Measurements from ENCODE around the gene CHD1.

CHD1 gene

DNA sequence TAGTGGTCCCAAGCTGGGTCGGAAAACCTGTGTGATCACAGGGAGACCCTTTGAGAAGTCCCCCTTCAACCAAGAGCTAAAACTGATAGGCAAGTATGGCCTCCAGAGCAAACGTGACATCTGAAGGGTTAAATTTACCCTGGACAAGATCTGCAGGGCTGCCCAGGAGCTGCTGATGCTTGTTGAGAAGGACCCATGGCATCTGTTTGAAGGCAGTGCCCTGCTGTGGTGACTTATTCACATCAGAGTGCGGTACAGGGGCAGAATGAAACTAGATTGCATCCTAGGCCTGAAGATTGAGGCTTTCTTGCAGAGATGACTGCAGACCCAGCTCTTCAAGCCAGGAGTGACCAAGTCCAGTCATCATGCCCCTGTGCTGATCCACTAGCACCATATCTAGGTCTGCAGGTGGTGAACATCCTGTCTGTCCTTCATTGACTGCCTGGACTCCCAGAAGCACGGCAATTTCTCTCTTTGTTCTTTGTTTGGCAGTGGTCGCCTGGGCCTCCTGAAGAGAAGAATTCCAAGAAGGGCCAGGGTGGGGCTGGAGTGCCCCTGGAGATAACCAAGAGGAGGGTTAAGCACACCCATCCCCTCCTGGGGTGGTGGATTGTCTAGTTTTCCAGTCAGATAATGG lies 25.7 kb upstream of the CHD1 start:
- no peak overlapping the region for H3K4me3 ChIP-seq (ENCODE audit: low read depth, low read length)
- DNase-seq (ENCODE audit: low read depth): no peak
- TF ChIP-seq, protein P1, sequence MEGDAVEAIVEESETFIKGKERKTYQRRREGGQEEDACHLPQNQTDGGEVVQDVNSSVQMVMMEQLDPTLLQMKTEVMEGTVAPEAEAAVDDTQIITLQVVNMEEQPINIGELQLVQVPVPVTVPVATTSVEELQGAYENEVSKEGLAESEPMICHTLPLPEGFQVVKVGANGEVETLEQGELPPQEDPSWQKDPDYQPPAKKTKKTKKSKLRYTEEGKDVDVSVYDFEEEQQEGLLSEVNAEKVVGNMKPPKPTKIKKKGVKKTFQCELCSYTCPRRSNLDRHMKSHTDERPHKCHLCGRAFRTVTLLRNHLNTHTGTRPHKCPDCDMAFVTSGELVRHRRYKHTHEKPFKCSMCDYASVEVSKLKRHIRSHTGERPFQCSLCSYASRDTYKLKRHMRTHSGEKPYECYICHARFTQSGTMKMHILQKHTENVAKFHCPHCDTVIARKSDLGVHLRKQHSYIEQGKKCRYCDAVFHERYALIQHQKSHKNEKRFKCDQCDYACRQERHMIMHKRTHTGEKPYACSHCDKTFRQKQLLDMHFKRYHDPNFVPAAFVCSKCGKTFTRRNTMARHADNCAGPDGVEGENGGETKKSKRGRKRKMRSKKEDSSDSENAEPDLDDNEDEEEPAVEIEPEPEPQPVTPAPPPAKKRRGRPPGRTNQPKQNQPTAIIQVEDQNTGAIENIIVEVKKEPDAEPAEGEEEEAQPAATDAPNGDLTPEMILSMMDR (IDR thresholded peaks at IDR 0.05; ENCODE audit: insufficient read depth, low read depth, low read length, missing control alignments): no peak

DNA sequence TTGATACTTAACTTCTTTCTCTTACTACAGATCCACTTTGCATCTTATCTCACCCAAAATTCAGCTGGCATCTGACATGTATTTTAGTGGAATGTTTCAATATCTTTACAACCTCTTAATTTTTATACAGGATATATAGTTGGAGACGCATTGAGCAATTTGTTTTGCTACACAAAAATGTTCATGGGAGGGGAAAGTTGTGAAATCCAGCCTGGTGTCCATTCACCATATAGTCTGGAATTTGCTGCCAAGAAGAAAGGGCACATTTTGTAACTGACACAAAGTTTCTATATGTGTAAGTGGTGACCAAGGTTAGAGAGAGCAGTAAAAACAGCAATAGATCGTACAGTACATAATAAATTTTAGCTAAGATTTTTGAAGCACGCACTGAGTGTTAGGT lies 14.0 kb upstream of the CHD1 start:
- TF ChIP-seq, protein P1 (IDR thresholded peaks at IDR 0.05; ENCODE audit: insufficient read depth, low read depth, low read length, missing control alignments): no peak
- no peak overlapping the region for H3K4me3 ChIP-seq (ENCODE audit: low read depth, low read length)
- no peak for DNase-seq (ENCODE audit: low read depth)

DNA sequence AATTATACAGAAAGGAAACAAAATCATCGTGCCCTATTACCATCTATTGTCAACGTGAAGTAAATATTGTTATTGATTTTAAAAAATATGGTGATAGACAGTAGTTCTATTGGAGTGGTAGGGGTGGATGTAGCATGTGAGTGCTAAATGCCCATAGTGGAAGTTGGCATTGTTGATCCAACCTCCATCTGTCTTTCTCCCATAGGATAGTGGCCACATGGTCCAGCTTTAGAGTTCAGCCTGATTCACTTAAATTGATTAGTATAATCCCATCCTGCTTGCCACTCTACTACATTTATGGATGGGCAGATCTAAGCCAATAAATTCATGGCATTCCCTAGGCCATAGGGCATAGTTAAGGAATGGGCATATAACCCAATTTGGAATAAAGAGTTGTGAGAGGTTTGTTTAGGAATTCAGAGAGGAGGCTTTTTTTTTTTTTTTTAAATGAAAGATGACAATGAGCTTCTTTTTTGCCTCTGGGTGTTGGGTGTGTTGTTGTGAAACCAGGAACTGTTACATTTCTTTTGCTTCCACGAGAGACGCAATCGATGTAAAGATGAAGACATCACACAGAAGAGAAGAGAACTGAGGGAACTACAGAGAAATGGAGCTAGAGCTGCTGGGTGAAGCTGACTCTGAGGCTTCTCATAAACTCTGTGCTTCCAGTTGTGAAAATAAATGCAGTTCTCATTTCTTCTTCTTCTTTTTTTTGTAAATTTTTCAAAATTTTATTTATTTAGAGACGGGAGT lies 12.5 kb upstream of the CHD1 start:
- no peak overlapping the region for H3K4me3 ChIP-seq (ENCODE audit: low read depth, low read length)
- TF ChIP-seq, protein P1 (IDR thresholded peaks at IDR 0.05; ENCODE audit: insufficient read depth, low read depth, low read length, missing control alignments): no peak
- no peak for DNase-seq (ENCODE audit: low read depth)

DNA sequence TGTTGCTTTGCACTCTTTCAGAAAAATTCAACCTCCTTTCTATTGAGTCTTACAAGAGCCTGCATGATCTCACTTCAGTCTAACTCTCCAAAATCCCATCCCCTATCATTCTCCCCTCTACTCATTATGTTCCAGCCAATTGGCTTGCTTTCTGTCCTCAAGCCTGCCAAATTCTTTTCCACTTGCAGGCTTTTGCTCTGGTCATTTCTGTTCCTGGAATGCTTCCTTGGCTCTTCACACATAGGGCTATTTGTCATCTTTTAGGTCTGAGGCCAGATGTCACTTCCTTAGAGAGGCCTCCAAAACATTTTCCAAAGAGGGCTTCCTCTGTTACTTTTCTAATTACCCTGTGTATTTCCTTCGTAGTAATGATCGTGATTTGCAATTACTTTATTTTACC lies 11.8 kb upstream of the CHD1 start:
- TF ChIP-seq, protein P1 (IDR thresholded peaks at IDR 0.05; ENCODE audit: insufficient read depth, low read depth, low read length, missing control alignments): no peak
- no peak for DNase-seq (ENCODE audit: low read depth)
- no peak overlapping the region for H3K4me3 ChIP-seq (ENCODE audit: low read depth, low read length)

DNA sequence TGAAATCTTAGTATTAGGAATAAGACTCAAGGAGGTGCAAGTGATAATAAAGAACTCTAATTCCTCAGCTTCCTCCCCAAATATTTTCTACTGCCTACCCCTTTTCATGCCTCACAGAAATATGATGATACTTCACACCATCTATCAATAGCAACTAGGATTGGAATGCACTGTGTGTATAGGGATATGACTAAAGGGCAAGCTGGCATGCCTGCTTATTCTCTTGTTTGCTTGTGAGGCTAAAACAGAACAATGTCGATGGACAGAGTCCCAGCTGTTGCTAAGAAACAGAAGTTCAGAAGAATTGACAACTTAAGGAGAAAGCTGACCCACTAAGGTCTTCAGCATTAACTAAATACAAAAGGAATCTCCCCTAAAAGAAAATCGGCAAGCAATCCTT lies 9.7 kb upstream of the CHD1 start:
- DNase-seq (ENCODE audit: low read depth): no peak

DNA sequence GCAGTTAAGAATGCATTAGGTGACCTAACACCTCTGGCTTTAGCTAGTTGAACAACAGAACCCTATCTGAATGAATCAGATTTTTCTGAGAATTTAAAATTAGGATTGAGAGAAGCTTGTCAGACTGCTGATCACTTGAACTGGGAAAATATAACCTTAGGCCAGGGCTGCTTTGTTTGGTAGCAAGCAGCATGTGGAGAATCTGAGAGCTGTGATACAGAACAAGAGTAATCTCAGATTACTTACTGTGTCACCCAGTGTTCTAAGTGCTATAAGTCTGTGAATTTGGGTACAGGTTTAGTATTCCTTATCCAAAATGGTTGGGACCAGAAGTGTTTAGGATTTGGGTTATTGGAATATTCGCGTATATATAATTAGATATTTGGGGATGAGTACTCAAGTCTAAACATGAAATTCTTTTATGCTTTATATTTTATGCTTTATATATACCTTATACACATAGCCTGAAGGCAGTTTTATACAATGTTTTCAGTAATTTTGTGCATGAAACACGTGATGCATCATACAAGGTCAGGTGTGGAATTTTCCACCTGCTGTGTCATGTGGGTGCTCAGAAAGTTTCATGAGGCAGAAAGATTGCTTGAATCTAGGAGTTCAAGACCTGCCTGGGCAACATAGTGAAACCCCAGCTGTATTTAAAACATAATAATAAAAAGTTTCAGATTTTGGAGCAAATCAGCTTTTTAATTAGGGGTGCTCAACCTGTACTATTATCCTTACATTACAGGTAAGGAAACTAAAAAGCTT lies 8.3 kb upstream of the CHD1 start:
- no peak for DNase-seq (ENCODE audit: low read depth)
- no peak overlapping the region for H3K4me3 ChIP-seq (ENCODE audit: low read depth, low read length)
- TF ChIP-seq, protein P1 (IDR thresholded peaks at IDR 0.05; ENCODE audit: insufficient read depth, low read depth, low read length, missing control alignments): no peak

More for the DNA sequence above, 9.7 kb upstream of the CHD1 start:
- TF ChIP-seq, protein P1 (IDR thresholded peaks at IDR 0.05; ENCODE audit: insufficient read depth, low read depth, low read length, missing control alignments): no peak
- H3K4me3 ChIP-seq (ENCODE audit: low read depth, low read length): no peak overlapping the region

Data from GM12865 (cell line).